A549 (cell line): Measurements from ENCODE around the gene SPPL3.

Experiments
- CBX2 ChIP-seq: fragments of 200-600 bp; sonication (generic); IDR thresholded peaks from 2 replicates; pipeline ENCODE4 v1.6.1; 2016; ENCODE audit warnings: low read depth, mild to moderate bottlenecking, borderline replicate concordance
- CTCF ChIP-seq: fragments of >200 bp; sonication (Bioruptor Twin); formaldehyde crosslinking; IDR thresholded peaks from 3 replicates; pipeline ENCODE4 v1.5.1; 2016
- EHMT2 ChIP-seq: fragments of 200-600 bp; sonication (generic); IDR thresholded peaks from 2 replicates; pipeline ENCODE4 v1.6.1; 2016; ENCODE audit warnings: antibody characterized with exemption, low read depth, mild to moderate bottlenecking, moderate library complexity
- ELK1 ChIP-seq: fragments of 150-350 bp; IDR thresholded peaks from 2 replicates; pipeline ENCODE4 v1.6.1; 2014; ENCODE audit warnings: low read depth, mild to moderate bottlenecking, low read length
- MAZ ChIP-seq: fragments of 150-350 bp; IDR thresholded peaks from 2 replicates; pipeline ENCODE4 v1.6.1; 2014; ENCODE audit warnings: antibody characterized with exemption, low read depth, low read length, borderline replicate concordance
- PBX3 ChIP-seq: IDR thresholded peaks from 2 replicates; pipeline ENCODE4 v1.6.1; 2012
- POLR2A ChIP-seq: IDR thresholded peaks from 2 replicates; pipeline ENCODE4 v1.6.1; 2012; ENCODE audit warnings: mild to moderate bottlenecking, low read length
- SMC3 ChIP-seq: fragments of >200 bp; sonication (Bioruptor Twin); formaldehyde crosslinking; IDR thresholded peaks from 3 replicates; pipeline ENCODE4 v1.6.1; 2018; ENCODE audit warnings: inconsistent platforms
- TP53 ChIP-seq: fragments of 250-450 bp; sonication (Bioruptor Pico); IDR thresholded peaks from 2 replicates; pipeline ENCODE4 v1.5.0; 2021; ENCODE audit warnings: mild to moderate bottlenecking, moderate library complexity
- USF2 ChIP-seq: fragments of 450-650 bp; IDR thresholded peaks from 2 replicates; pipeline ENCODE4 v1.6.1; 2014; ENCODE audit warnings: antibody characterized with exemption
- ZFP36 ChIP-seq: fragments of 450-650 bp; IDR thresholded peaks from 2 replicates; pipeline ENCODE4 v1.6.1; 2014; ENCODE audit warnings: borderline replicate concordance; ENCODE audit not compliant: partially characterized antibody

GRCh38 chr12:120722784-120723183 lies 181.4 kb downstream of the SPPL3 start:
- TF ChIP-seq ZFP36 (no peak), CTCF (no peak), TP53 (no peak), SMC3 (no peak), CBX2 (no peak), POLR2A (no peak), EHMT2 (no peak), USF2 (no peak), PBX3 (no peak), MAZ (no peak), ELK1 (no peak)
